Small intestine (tissue), 7 donors: ENCODE measurements around the gene ZNF112. TPM values are rescaled to one million over a fixed set of nuclear protein-coding genes. Genes with fewer than 3 reads are reported as not detected.
"Not testable (repeated sequence)": the region's sequence is repeated elsewhere in the genome, so short reads cannot be mapped to it uniquely, and the experiment has no call there.

ENCODE experiments used
- DNase-seq, 2 donors: peaks; one replicate each; pipeline versions ENCODE4 v3.0.0 to v3.0.0-alpha.2; 2013
- FAIRE-seq: peaks from 2 replicates; lab custom pipeline; 2012; peaks lifted over from hg19 to GRCh38; lab: Jason Lieb, UNC
- H3K27ac ChIP-seq, 3 donors: one replicate each; pipeline ENCODE4 v1.5.1; 2013; ENCODE audit warnings: low read length in 2 of 3, mild to moderate bottlenecking in 2 of 3, control low read depth in 1 of 3, inconsistent platforms in 1 of 3, low read depth in 1 of 3, moderate library complexity in 1 of 3
- H3K27me3 ChIP-seq, 3 donors: one replicate each; pipeline ENCODE4 v1.6.1; 2013; ENCODE audit warnings: low read length in 3 of 3, inconsistent platforms in 1 of 3; ENCODE audit not compliant: control insufficient read depth in 3 of 3, insufficient read depth in 3 of 3
- H3K36me3 ChIP-seq, 3 donors: one replicate each; pipeline ENCODE4 v1.6.1; 2013; ENCODE audit warnings: low read length in 3 of 3, inconsistent platforms in 1 of 3, low read depth in 1 of 3, mild to moderate bottlenecking in 1 of 3, moderate library complexity in 1 of 3; ENCODE audit not compliant: control insufficient read depth in 3 of 3, insufficient read depth in 2 of 3
- H3K4me1 ChIP-seq, 3 donors: one replicate each; pipeline ENCODE4 v1.6.1; 2013; ENCODE audit warnings: low read length in 2 of 3, inconsistent platforms in 1 of 3, low read depth in 1 of 3, mild to moderate bottlenecking in 1 of 3, moderate library complexity in 1 of 3; ENCODE audit not compliant: control insufficient read depth in 3 of 3, insufficient read depth in 2 of 3
- H3K4me3 ChIP-seq, 3 donors: one replicate each; pipeline ENCODE4 v1.5.1; 2013; ENCODE audit warnings: low read length in 3 of 3, control low read depth in 1 of 3, inconsistent platforms in 1 of 3, low read depth in 1 of 3, mild to moderate bottlenecking in 1 of 3, moderate library complexity in 1 of 3
- H3K9me3 ChIP-seq, 2 donors: one replicate each; pipeline ENCODE4 v1.6.1; 2013; ENCODE audit warnings: low read depth in 1 of 2, low read length in 1 of 2; ENCODE audit not compliant: control insufficient read depth in 2 of 2, insufficient read depth in 1 of 2
- WGBS, 3 donors: extraction: QIAGEN DNeasy Blood & Tissue Kit; methylation state at CpG; one replicate each; pipeline ENCODE4 v1.1.7; 2013; 5-methylcytosine and 5-hydroxymethylcytosine counted together
- polyA plus RNA-seq, 4 donors: library from polyadenylated mRNA; stranded (reverse) in 3 of 4; unstranded in 1 of 4; fragments of 200-250 nt in 3 of 4; fragments of 120-200 nt in 1 of 4; gene quantifications; one replicate each; pipeline versions ENCODE4 v1.2.1 to v1.2.3, GENCODE V29; 2013
- donor health status: healthy with polysubstance abuse.
- donor health status: control.
- donor health status: control.
- donor health status: Bipolar disorder and iron deficiency.
- donor health status: healthy.

ZNF112 gene
- polyA plus RNA-seq, 4 donors: 0.81 to 8.7 (median 1.9) TPM

- H3K9me3 ChIP-seq: peaks cover 6 to 47% of the 10 kb centered on the region in 2 donors
- DNase-seq (no peak), FAIRE-seq (no peak)
- no peaks in the 10 kb centered on the region for H3K27me3 ChIP-seq
- WGBS, 3 donors: 92 to 96% (median 92%) methylated on average over 4 of the region's 4 CpGs
- H3K27ac ChIP-seq: no peak overlapping the region
- H3K4me3 ChIP-seq: no peak overlapping the region
- H3K4me1 ChIP-seq: no peaks in the 10 kb centered on the region
- H3K36me3 ChIP-seq: peaks cover 0 to 9% (median 5%) of the 10 kb centered on the region in 3 donors
These were observed 10.5 kb downstream of the ZNF112 start for GRCh38 chr19:44345959-44346358.

GRCh38 chr19:44344255-44344654 is 12.2 kb downstream of the ZNF112 start:
- DNase-seq (no peak), FAIRE-seq (no peak)
- H3K4me1 ChIP-seq: no peaks in the 10 kb centered on the region
- no peak overlapping the region for H3K27ac ChIP-seq
- H3K9me3 ChIP-seq: peaks cover 6 to 59% of the 10 kb centered on the region in 2 donors
- no peak overlapping the region for H3K4me3 ChIP-seq
- WGBS, 3 donors: 53 to 70% (median 61%) methylated on average over 1 of the region's 1 CpG
- H3K36me3 ChIP-seq: peaks cover 4 to 16% (median 11%) of the 10 kb centered on the region in 3 donors
- no peaks in the 10 kb centered on the region for H3K27me3 ChIP-seq

- Histone ChIP-seq H3K27ac (no peak overlapping the region), H3K36me3 (peaks cover 8 to 21% (median 12%) of the 10 kb centered on the region in 3 donors), H3K9me3 (peaks cover 6 to 67% of the 10 kb centered on the region in 2 donors), H3K4me1 (no peaks in the 10 kb centered on the region), H3K4me3 (no peak overlapping the region), H3K27me3 (no peaks in the 10 kb centered on the region)
- no peak for FAIRE-seq
- DNase-seq: no peak
- WGBS, 3 donors: 80 to 83% (median 83%) methylated on average over 2 of the region's 2 CpGs
These were observed 14.7 kb downstream of the ZNF112 start for GRCh38 chr19:44341794-44342193.

- WGBS, 3 donors: 59 to 71% (median 61%) methylated on average over 3 of the region's 3 CpGs
- H3K4me3 ChIP-seq, H3K4me1 ChIP-seq, H3K27me3 ChIP-seq, DNase-seq, FAIRE-seq, H3K27ac ChIP-seq: not testable (repeated sequence)
- peaks cover 4 to 67% of the 10 kb centered on the region in 2 donors for H3K9me3 ChIP-seq
- peaks cover 29 to 43% (median 34%) of the 10 kb centered on the region in 3 donors for H3K36me3 ChIP-seq
These were observed 21.8 kb downstream of the ZNF112 start for GRCh38 chr19:44334639-44335038.

- H3K4me3 ChIP-seq: no peak overlapping the region
- H3K27ac ChIP-seq: no peak overlapping the region
- no peaks in the 10 kb centered on the region for H3K27me3 ChIP-seq
- no peaks in the 10 kb centered on the region for H3K4me1 ChIP-seq
- DNase-seq (no peak), FAIRE-seq (no peak)
- H3K36me3 ChIP-seq: peaks cover 24 to 55% (median 29%) of the 10 kb centered on the region in 3 donors
- peaks cover 4 to 64% of the 10 kb centered on the region in 2 donors for H3K9me3 ChIP-seq
- 95 to 100% (median 95%) methylated on average over 1 of the region's 1 CpG for WGBS, 3 donors
These were observed 24.3 kb downstream of the ZNF112 start for GRCh38 chr19:44332145-44332544.

GRCh38 chr19:44315883-44316282 is 40.6 kb downstream of the ZNF112 start:
- no peak for FAIRE-seq
- Histone ChIP-seq H3K4me3 (no peak overlapping the region), H3K9me3 (peaks cover 0 to 8% of the 10 kb centered on the region in 2 donors), H3K27ac (no peak overlapping the region), H3K27me3 (no peaks in the 10 kb centered on the region), H3K4me1 (no peaks in the 10 kb centered on the region), H3K36me3 (no peaks in the 10 kb centered on the region)
- WGBS, 3 donors: 64 to 91% (median 90%) methylated on average over 2 of the region's 2 CpGs
- no peak for DNase-seq

GRCh38 chr19:44313231-44313630 is 43.2 kb downstream of the ZNF112 start:
- DNase-seq (no peak), FAIRE-seq (no peak)
- no peaks in the 10 kb centered on the region for H3K36me3 ChIP-seq
- H3K27ac ChIP-seq: no peak overlapping the region
- H3K4me3 ChIP-seq: no peak overlapping the region
- 92 to 100% (median 100%) methylated on average over 1 of the region's 1 CpG for WGBS, 3 donors
- no peaks in the 10 kb centered on the region for H3K4me1 ChIP-seq
- H3K27me3 ChIP-seq: no peaks in the 10 kb centered on the region
- H3K9me3 ChIP-seq: peaks cover 0 to 9% of the 10 kb centered on the region in 2 donors

- H3K4me1 ChIP-seq: peaks cover 0 to 2% (median 1%) of the 10 kb centered on the region in 3 donors
- WGBS, 3 donors: 86 to 93% (median 90%) methylated on average over 3 of the region's 3 CpGs
- H3K9me3 ChIP-seq: peaks cover 0 to 22% of the 10 kb centered on the region in 2 donors
- no peaks in the 10 kb centered on the region for H3K36me3 ChIP-seq
- FAIRE-seq: no peak
- H3K4me3 ChIP-seq: no peak overlapping the region
- no peak for DNase-seq
- H3K27me3 ChIP-seq: no peaks in the 10 kb centered on the region
- no peak overlapping the region for H3K27ac ChIP-seq
These were observed 48.5 kb downstream of the ZNF112 start for GRCh38 chr19:44308011-44308410.

- H3K9me3 ChIP-seq: peaks cover 0 to 22% of the 10 kb centered on the region in 2 donors
- DNase-seq (no peak), FAIRE-seq (no peak)
- H3K27me3 ChIP-seq: no peaks in the 10 kb centered on the region
- 87 to 93% (median 88%) methylated on average over 15 of the region's 15 CpGs for WGBS, 3 donors
- H3K36me3 ChIP-seq: peaks cover 2 to 6% (median 3%) of the 10 kb centered on the region in 3 donors
- no peak overlapping the region for H3K4me3 ChIP-seq
- peaks cover 0 to 2% (median 1%) of the 10 kb centered on the region in 3 donors for H3K4me1 ChIP-seq
- no peak overlapping the region for H3K27ac ChIP-seq
These were observed 50.2 kb downstream of the ZNF112 start for GRCh38 chr19:44306283-44306682.
